SK-N-SH treated with all-trans-retinoic acid at 6 μM for 48 hours (cell line): ENCODE results near the gene CALHM4.

Experiments used
- ARNTL ChIP-seq: fragments of 450-650 bp; formaldehyde crosslinking; IDR thresholded peaks from 2 replicates; pipeline ENCODE4 v1.5.0; 2020; ENCODE audit warnings: low read depth, mild to moderate bottlenecking, moderate library complexity, borderline replicate concordance
- CREB5 ChIP-seq: fragments of 250-450 bp; sonication (Bioruptor Pico); IDR thresholded peaks from 2 replicates; pipeline ENCODE4 v1.5.1; 2020; ENCODE audit warnings: low read depth, mild to moderate bottlenecking, moderate library complexity
- PATZ1 ChIP-seq: fragments of 250-450 bp; sonication (Bioruptor Pico); IDR thresholded peaks from 2 replicates; pipeline ENCODE4 v1.8.0; 2020; ENCODE audit warnings: mild to moderate bottlenecking, moderate library complexity, borderline replicate concordance
- POU6F1 ChIP-seq: fragments of 250-450 bp; sonication (Bioruptor Pico); IDR thresholded peaks from 2 replicates; pipeline ENCODE4 v1.8.0; 2021; ENCODE audit warnings: low read depth, mild to moderate bottlenecking, moderate library complexity, borderline replicate concordance
- PPARA ChIP-seq: fragments of 250-450 bp; sonication (Bioruptor Pico); IDR thresholded peaks from 2 replicates; pipeline ENCODE4 v1.5.0; 2020; ENCODE audit warnings: mild to moderate bottlenecking, borderline replicate concordance
- RARB ChIP-seq: fragments of 250-450 bp; sonication (Bioruptor Pico); IDR thresholded peaks from 2 replicates; pipeline ENCODE4 v1.8.0; 2021; ENCODE audit warnings: mild to moderate bottlenecking, moderate library complexity
- SNAI2 ChIP-seq: fragments of 250-450 bp; sonication (Bioruptor Pico); IDR thresholded peaks from 2 replicates; pipeline ENCODE4 v1.5.0; 2020; ENCODE audit warnings: mild to moderate bottlenecking, moderate library complexity
- TSHZ2 ChIP-seq: fragments of 250-450 bp; sonication (Bioruptor Pico); IDR thresholded peaks from 2 replicates; pipeline ENCODE4 v1.5.0; 2020; ENCODE audit warnings: mild to moderate bottlenecking, moderate library complexity
- ZC3H10 ChIP-seq: fragments of 250-450 bp; sonication (Bioruptor Pico); IDR thresholded peaks from 2 replicates; pipeline ENCODE4 v1.5.1; 2021; ENCODE audit warnings: mild to moderate bottlenecking, moderate library complexity
- ZFP3 ChIP-seq: fragments of 250-450 bp; sonication (Bioruptor Pico); IDR thresholded peaks from 2 replicates; pipeline ENCODE4 v1.5.0; 2020; ENCODE audit warnings: mild to moderate bottlenecking, moderate library complexity
- ZFP30 ChIP-seq: fragments of 450-650 bp; formaldehyde crosslinking; IDR thresholded peaks from 2 replicates; pipeline ENCODE4 v1.5.0; 2022; ENCODE audit warnings: mild to moderate bottlenecking, moderate library complexity
- ZNF565 ChIP-seq: fragments of 450-650 bp; formaldehyde crosslinking; conservative IDR thresholded peaks from 2 replicates; pipeline ENCODE4 v1.5.0; 2020; ENCODE audit warnings: low read depth, mild to moderate bottlenecking, moderate library complexity
- ZNF8 ChIP-seq: fragments of 450-650 bp; formaldehyde crosslinking; IDR thresholded peaks from 2 replicates; pipeline ENCODE4 v1.5.0; 2020; ENCODE audit warnings: mild to moderate bottlenecking, moderate library complexity

- TF ChIP-seq ZNF8 (CRISPR knock-in tag) = no peak
- no peak for TF ChIP-seq PATZ1 (CRISPR knock-in tag)
- no peak for TF ChIP-seq CREB5 (CRISPR knock-in tag)
- TF ChIP-seq ZNF565 = no peak
- no peak for TF ChIP-seq ZFP30 (CRISPR knock-in tag)
- no peak for TF ChIP-seq ZFP3 (CRISPR knock-in tag)
- TF ChIP-seq ARNTL (CRISPR knock-in tag) = no peak
- TF ChIP-seq RARB (CRISPR knock-in tag) = no peak
- TF ChIP-seq ZC3H10 (CRISPR knock-in tag) = no peak
- no peak for TF ChIP-seq PPARA (CRISPR knock-in tag)
- TF ChIP-seq TSHZ2 (CRISPR knock-in tag) = no peak
- no peak for TF ChIP-seq POU6F1 (CRISPR knock-in tag)
- no peak for TF ChIP-seq SNAI2 (CRISPR knock-in tag)
These were observed 40.8 kb upstream of the CALHM4 start for GRCh38 chr6:116512734-116513133.
